Osteocyte (in vitro differentiated cells): ENCODE measurements around the gene PUM1. TPM values are rescaled to one million over a fixed set of nuclear protein-coding genes. Genes with fewer than 3 reads are reported as not detected.

Experiments used
- DNase-seq: peaks from one replicate; pipeline ENCODE4 v3.0.0; 2021; ENCODE audit warnings: mixed read lengths; ENCODE audit not compliant: unreplicated experiment; ENCODE audit errors: extremely low spot score
- H3K27ac Mint-ChIP-seq: one replicate; pipeline ENCODE4 v1.8.0; 2021; ENCODE audit warnings: mild to moderate bottlenecking, mixed read lengths; ENCODE audit not compliant: unreplicated experiment
- H3K27me3 Mint-ChIP-seq: one replicate; pipeline ENCODE4 v1.8.0; 2021; ENCODE audit warnings: mixed read lengths; ENCODE audit not compliant: unreplicated experiment
- H3K36me3 Mint-ChIP-seq: one replicate; pipeline ENCODE4 v1.8.0; 2021; ENCODE audit warnings: mixed read lengths; ENCODE audit not compliant: unreplicated experiment
- H3K4me1 Mint-ChIP-seq: one replicate; pipeline ENCODE4 v1.8.0; 2021; ENCODE audit warnings: mixed read lengths; ENCODE audit not compliant: unreplicated experiment
- H3K4me3 Mint-ChIP-seq: one replicate; pipeline ENCODE4 v1.8.0; 2021; ENCODE audit warnings: mild to moderate bottlenecking, moderate library complexity, mixed read lengths; ENCODE audit not compliant: unreplicated experiment
- H3K9me3 Mint-ChIP-seq: one replicate; pipeline ENCODE4 v1.8.0; 2021; ENCODE audit warnings: mixed read lengths; ENCODE audit not compliant: unreplicated experiment
- total RNA-seq: library from RNA; stranded (reverse); gene quantifications from 2 replicates; pipeline ENCODE4 v1.2.1, GENCODE V29; 2021
- TF ChIP-seq, protein P1 (sequence below): fragments of 200-600 bp; sonication (generic); IDR thresholded peaks from 2 replicates; pipeline ENCODE4 v1.5.0; 2021; ENCODE audit warnings: antibody characterized with exemption, mild to moderate bottlenecking, moderate library complexity

Gene PUM1
- total RNA-seq, 1 donor from 2014 or later = 145 TPM

DNA sequence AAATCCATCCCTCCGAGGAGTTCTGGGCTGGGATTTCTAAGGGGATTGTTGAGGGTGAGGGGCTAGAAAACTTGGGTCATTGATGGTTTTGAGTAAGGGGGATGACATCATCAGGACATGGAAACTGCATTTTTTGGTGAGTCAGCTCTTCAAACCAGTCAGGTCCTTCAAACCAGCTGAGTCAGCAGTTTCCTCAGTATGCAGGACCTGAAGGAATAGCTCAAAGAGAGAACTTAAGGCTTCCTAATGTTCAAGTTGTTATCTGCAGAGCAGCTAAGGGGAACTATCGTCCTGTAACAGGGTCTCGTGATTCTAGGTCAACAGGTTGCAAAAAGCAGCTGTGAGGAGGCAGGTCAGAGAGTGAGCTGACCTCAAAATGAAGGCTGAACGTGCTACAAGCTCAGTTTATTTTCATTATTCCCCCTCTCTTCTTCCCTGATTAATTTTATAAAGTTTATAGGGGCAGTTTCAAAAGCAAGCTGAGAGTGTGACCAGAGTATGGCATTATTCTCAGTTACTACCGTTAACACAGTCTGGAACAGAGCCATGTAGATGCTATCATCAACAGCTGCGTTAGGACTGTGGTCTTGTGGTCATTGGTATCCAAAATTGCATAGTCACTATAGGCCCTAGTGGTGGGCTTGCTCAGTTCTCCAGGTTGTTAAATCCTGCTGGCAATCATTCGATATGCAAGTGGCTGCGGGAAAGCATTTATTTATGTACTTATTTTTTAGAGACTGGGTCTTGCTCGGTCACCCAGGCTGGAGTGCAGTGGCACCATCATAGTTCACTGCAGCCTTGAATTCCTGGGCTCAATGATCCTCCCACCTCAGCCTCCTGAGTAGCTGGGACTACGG, 146.3 kb downstream of the PUM1 start:
- TF ChIP-seq, protein P1, sequence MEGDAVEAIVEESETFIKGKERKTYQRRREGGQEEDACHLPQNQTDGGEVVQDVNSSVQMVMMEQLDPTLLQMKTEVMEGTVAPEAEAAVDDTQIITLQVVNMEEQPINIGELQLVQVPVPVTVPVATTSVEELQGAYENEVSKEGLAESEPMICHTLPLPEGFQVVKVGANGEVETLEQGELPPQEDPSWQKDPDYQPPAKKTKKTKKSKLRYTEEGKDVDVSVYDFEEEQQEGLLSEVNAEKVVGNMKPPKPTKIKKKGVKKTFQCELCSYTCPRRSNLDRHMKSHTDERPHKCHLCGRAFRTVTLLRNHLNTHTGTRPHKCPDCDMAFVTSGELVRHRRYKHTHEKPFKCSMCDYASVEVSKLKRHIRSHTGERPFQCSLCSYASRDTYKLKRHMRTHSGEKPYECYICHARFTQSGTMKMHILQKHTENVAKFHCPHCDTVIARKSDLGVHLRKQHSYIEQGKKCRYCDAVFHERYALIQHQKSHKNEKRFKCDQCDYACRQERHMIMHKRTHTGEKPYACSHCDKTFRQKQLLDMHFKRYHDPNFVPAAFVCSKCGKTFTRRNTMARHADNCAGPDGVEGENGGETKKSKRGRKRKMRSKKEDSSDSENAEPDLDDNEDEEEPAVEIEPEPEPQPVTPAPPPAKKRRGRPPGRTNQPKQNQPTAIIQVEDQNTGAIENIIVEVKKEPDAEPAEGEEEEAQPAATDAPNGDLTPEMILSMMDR = no peak
- no peak for DNase-seq
- Mint-ChIP-seq H3K4me3 (no peak overlapping the region), H3K27me3 (no peaks in the 10 kb centered on the region), H3K27ac (no peak overlapping the region), H3K36me3 (no peaks in the 10 kb centered on the region), H3K9me3 (no peaks in the 10 kb centered on the region), H3K4me1 (peaks cover 11% of the 10 kb centered on the region)

DNA sequence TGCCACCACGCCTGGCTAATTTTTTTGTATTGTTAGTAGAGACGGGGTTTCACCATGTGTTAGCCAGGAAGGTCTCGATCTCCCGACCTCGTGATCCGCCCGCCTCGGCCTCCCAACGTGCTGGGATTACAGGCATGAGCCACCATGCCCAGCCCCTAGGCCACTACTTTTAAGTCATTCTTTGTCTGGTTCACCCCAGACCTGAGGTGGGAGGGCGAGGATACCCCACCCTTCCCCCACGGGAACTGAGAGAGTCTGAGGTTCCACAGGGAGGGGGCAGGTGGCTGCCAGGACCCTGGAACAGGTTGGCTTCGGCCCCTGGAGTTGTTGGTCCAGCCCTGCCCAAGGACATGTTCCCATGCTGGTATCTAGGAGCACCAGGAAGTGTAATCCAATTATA, 149.2 kb downstream of the PUM1 start:
- TF ChIP-seq, protein P1 = no peak
- H3K4me3 Mint-ChIP-seq = no peak overlapping the region

DNA sequence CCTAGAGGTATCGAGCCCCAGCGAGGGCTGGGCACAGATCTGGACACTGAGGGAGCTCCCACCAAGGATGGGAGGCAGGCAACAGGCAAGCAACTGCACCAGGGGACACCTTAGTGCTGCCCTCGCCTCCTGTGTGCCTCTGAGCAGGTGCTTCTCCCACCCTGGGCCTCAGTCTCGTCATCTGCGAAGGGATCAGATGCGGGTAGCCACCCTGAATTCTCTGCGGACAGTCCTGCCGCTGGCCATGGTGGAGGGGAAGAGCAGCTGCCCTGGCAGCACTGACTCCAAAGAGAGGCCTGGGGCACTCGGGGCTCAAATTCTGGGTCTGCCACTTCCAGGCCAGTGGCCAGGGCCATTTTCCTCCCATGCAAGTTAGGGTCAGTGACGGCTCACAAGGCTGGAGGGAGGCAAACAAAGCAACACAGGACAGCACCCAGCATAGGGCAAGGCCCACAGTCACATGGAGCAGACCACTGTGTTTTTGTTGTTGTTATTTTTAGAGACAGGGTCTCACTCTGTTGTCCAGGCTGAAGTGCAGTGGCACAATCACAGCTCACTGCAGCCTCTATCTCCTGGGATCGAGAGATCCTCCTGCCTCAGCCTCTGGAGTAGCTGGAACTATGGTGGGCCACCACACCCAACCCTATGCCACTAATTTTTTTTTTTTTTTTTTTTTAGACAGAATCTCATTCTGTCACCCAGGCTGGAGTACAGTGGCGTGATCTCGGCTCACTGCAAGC, 149.9 kb downstream of the PUM1 start:
- Mint-ChIP-seq H3K27ac (no peak overlapping the region), H3K27me3 (no peaks in the 10 kb centered on the region)

More for the DNA sequence above, 149.2 kb downstream of the PUM1 start:
- Mint-ChIP-seq H3K36me3 (no peaks in the 10 kb centered on the region), H3K4me1 (peaks cover 6% of the 10 kb centered on the region), H3K9me3 (no peaks in the 10 kb centered on the region), H3K27me3 (no peaks in the 10 kb centered on the region), H3K27ac (no peak overlapping the region)
- no peak for DNase-seq

DNA sequence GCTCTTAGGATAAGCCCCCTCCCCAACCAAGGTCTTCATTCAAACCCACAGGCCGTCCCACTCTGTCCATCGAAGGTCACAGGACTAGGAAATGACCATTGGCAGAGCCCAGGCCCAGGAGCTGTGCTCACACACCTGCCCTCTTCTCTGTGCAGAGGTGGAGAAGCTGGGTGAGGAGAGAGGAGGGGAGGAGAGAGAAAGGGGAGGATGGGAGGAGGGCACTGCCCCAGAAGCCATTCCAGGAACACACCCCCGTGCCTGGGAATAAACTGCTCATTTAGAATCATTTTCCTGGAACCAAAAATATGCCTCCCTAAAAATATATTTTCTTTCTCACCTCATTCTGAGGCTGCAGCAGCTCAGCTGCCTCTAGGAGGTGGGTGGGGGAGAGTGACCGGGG, 150.6 kb downstream of the PUM1 start:
- H3K4me1 Mint-ChIP-seq = peaks cover 9% of the 10 kb centered on the region
- DNase-seq = no peak
- H3K27me3 Mint-ChIP-seq = no peaks in the 10 kb centered on the region
- no peaks in the 10 kb centered on the region for H3K36me3 Mint-ChIP-seq
- H3K9me3 Mint-ChIP-seq = no peaks in the 10 kb centered on the region
- TF ChIP-seq, protein P1 = no peak
- H3K4me3 Mint-ChIP-seq = no peak overlapping the region
- no peak overlapping the region for H3K27ac Mint-ChIP-seq

More for the DNA sequence above, 149.9 kb downstream of the PUM1 start:
- Mint-ChIP-seq H3K4me3 (no peak overlapping the region), H3K36me3 (no peaks in the 10 kb centered on the region), H3K9me3 (no peaks in the 10 kb centered on the region), H3K4me1 (peaks cover 6% of the 10 kb centered on the region)
- no peak for DNase-seq
- TF ChIP-seq, protein P1 = no peak

DNA sequence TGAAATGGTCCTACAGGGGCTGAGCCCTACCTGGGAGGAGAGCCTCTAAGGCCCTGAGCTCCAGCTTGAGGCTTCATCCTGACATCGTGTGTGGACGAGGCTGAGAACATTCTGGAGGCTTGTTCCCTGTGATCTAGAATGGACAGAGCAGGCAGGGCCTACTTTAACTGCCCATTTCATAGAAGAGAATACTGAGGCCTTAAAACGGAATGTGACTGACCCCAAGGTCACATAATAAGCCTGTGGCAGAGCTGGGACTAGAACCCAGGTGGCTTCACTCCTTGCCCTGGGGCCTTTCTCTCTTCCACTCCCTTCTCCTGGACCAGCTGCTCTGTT, 151.0 kb downstream of the PUM1 start:
- peaks cover 13% of the 10 kb centered on the region for H3K4me1 Mint-ChIP-seq
- H3K4me3 Mint-ChIP-seq = no peak overlapping the region
- H3K36me3 Mint-ChIP-seq = no peaks in the 10 kb centered on the region
- H3K27me3 Mint-ChIP-seq = no peaks in the 10 kb centered on the region
- no peak for DNase-seq
- H3K27ac Mint-ChIP-seq = no peak overlapping the region
- H3K9me3 Mint-ChIP-seq = no peaks in the 10 kb centered on the region
- TF ChIP-seq, protein P1 = no peak
